ENCODE results near the gene GSTA1.

- TF ChIP-seq, protein P1, sequence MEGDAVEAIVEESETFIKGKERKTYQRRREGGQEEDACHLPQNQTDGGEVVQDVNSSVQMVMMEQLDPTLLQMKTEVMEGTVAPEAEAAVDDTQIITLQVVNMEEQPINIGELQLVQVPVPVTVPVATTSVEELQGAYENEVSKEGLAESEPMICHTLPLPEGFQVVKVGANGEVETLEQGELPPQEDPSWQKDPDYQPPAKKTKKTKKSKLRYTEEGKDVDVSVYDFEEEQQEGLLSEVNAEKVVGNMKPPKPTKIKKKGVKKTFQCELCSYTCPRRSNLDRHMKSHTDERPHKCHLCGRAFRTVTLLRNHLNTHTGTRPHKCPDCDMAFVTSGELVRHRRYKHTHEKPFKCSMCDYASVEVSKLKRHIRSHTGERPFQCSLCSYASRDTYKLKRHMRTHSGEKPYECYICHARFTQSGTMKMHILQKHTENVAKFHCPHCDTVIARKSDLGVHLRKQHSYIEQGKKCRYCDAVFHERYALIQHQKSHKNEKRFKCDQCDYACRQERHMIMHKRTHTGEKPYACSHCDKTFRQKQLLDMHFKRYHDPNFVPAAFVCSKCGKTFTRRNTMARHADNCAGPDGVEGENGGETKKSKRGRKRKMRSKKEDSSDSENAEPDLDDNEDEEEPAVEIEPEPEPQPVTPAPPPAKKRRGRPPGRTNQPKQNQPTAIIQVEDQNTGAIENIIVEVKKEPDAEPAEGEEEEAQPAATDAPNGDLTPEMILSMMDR (conservative IDR thresholded peaks at IDR 0.05; ENCODE audit: low read depth, low read length): no peak
- TF ChIP-seq EZH2 (IDR thresholded peaks at IDR 0.05; ENCODE audit: low read length, unreplicated experiment): no peak
These were observed 18.2 kb upstream of the GSTA1 start for GRCh38 chr6:52821842-52822241.

All from PC-3 (cell line).